Stimulated activated CD8-positive, alpha-beta memory T cell treated with anti-CD3 and anti-CD28 coated beads, Interleukin-15, amount 100 ng/mL, for 24 hours (primary cell): ENCODE data around the gene STX7.

ENCODE experiments used
- DNase-seq: peaks from one replicate; pipeline ENCODE4 v3.0.0-alpha.2; 2020; ENCODE audit warnings: low read depth

STX7 gene

GRCh38 chr6:132476688-132477087, 36.2 kb downstream of the STX7 start:
- DNase-seq = no peak

- DNase-seq = no peak
Measured at GRCh38 chr6:132475925-132476324, 37.0 kb downstream of the STX7 start.

DNA sequence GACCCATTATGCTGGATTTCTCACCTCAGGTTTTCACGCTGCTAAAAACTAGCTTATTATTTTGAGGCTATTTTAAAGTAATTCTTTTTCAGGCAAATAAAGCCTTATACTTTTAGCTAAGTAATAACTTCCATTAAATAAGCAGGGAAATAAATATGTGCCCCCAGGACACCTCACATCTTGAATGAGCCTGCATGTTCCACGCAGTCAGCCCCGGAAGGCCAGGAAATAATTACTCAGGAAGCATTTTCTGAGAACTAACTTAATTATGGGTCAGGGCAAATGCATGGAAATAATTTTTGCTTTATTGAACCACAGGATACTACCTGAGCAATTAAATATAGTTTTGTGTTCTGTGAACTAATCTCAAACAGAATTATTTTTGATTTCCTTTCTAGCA, 41.1 kb downstream of the STX7 start:
- DNase-seq = no peak

- no peak for DNase-seq
Measured at GRCh38 chr6:132466952-132467351, 46.0 kb downstream of the STX7 start.

DNA sequence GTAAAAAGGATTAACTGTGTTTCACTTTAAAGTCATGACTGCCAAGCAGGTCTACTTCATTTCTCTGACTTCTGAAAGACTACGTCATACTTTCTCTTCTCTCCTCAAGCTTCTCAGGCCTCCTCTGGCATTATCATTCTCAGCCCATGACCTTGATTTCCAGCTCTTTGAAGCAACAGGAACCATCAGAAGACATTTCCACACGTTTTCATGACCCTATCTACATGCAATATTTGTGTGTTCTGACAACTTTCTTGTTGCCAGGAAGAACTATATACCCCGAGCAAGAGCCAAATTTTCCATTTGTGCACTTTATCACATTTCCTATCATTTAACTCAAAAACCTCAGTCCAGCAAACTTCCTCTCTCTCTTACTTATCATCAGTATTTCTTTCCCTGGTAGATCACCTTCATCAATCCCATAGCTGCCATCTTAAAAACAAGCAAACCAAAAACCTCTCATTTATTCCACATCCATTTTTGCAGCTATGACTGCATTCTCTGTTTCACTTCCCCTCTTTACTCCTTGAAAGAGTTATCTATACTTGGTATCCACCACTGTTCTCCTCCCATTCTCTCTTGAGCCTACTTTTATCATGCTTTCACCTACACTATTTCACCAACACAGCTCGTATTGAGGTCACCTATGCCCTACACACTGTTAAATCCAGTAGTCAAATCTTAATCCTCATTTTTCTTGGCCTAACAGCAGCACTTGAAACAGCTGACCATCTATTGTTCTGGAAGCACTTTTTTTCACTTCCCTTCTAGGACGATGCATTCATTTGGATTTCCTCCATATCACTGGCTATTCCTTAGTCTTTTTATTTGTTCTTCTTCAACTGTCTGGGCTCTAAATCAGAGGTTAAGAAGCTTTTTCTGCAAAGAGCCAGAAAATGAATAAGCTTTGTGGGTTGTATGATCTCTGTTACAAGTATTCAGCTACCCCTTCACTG, 47.1 kb downstream of the STX7 start:
- no peak for DNase-seq

- no peak for DNase-seq
Measured at GRCh38 chr6:132464538-132465256, 48.2 kb downstream of the STX7 start.

DNA sequence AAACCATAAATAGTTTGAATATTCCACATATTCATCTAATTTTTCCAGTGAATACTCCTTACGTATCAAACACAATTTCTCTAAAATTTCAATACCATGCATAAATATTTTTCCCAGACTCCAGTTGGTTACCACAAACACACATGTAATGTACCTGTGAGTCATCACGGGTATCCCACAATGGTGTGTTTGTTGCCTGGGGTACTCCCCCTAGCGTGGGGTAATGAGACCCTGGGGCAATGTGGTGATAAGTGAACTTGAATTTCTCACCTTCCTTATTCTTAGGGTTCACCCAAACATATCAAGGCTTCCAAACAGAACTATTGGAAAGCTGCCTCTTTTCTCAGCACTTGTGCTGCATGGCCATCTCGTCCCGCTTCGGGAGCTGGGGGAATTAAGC, 51.0 kb downstream of the STX7 start:
- DNase-seq = no peak

DNA sequence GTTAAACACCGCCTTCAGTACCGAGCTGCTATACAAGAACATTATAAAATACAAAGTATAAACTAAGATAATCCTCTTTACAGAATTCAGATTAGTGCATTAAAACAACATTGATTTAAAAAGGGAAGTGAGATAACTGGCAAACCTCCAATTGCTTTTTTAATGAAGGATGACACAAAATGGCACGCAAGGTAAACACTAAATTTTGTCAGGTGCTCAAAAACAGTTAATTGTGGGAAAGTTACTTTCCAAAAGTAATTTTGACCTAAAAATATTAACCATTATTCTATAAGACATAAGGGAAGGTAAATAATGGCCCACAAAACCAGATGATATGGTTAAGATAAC, 53.3 kb downstream of the STX7 start:
- no peak for DNase-seq

GRCh38 chr6:132458887-132459604, 53.9 kb downstream of the STX7 start:
- DNase-seq = no peak

- no peak for DNase-seq
Measured at GRCh38 chr6:132456700-132457143, 56.2 kb downstream of the STX7 start.

GRCh38 chr6:132446855-132447241, 66.1 kb downstream of the STX7 start:
- no peak for DNase-seq

- no peak for DNase-seq
Measured at GRCh38 chr6:132446141-132446854, 66.6 kb downstream of the STX7 start.

- DNase-seq = no peak
Measured at GRCh38 chr6:132445201-132445951, 67.5 kb downstream of the STX7 start.

- no peak for DNase-seq
Measured at GRCh38 chr6:132443206-132443605, 69.7 kb downstream of the STX7 start.

GRCh38 chr6:132430110-132430509, 82.8 kb downstream of the STX7 start:
- no peak for DNase-seq

- DNase-seq = no peak
Measured at GRCh38 chr6:132425176-132425575, 87.7 kb downstream of the STX7 start.

- DNase-seq = no peak
Measured at GRCh38 chr6:132423839-132424238, 89.1 kb downstream of the STX7 start.

- DNase-seq = no peak
Measured at GRCh38 chr6:132418235-132418965, 94.5 kb downstream of the STX7 start.

GRCh38 chr6:132414761-132415160, 98.2 kb downstream of the STX7 start:
- no peak for DNase-seq

GRCh38 chr6:132414322-132414721, 98.6 kb downstream of the STX7 start:
- no peak for DNase-seq

- DNase-seq = no peak
Measured at GRCh38 chr6:132413499-132413802, 99.5 kb downstream of the STX7 start.
